Gastroesophageal sphincter (tissue), 4 donors: ENCODE measurements around the gene EVI5L. TPM values are rescaled to one million over a fixed set of nuclear protein-coding genes. Genes with fewer than 3 reads are reported as not detected.
"Not testable (repeated sequence)": the region's sequence is repeated elsewhere in the genome, so short reads cannot be mapped to it uniquely, and the experiment has no call there.

Source experiments
- ATAC-seq: fragments of 150-250 bp; one replicate; pipeline ENCODE4 v1.9.1; 2016; ENCODE audit warnings: mild to moderate bottlenecking, moderate library complexity
- H3K27ac ChIP-seq, 4 donors: fragments of 200-600 bp; sonication (generic) in 3 of 4; 1 replicate in 3 of 4; 2 replicates in 1 of 4; pipeline ENCODE4 v1.5.1; 2016 to 2019
- H3K27me3 ChIP-seq: fragments of 200-600 bp; sonication (generic); one replicate; pipeline ENCODE4 v1.5.1; 2019
- H3K36me3 ChIP-seq, 2 donors: fragments of 200-600 bp; sonication (generic); one replicate each; pipeline ENCODE4 v1.5.1; 2019; ENCODE audit warnings: control low read depth in 1 of 2
- H3K4me1 ChIP-seq, 3 donors: fragments of 200-600 bp; sonication (generic); 1 replicate in 2 of 3; 2 replicates in 1 of 3; pipeline ENCODE4 v1.5.1; 2016 to 2019; ENCODE audit warnings: control low read depth in 2 of 3
- H3K4me3 ChIP-seq, 2 donors: fragments of 200-600 bp; sonication (generic); one replicate each; pipeline ENCODE4 v1.5.1; 2019; ENCODE audit warnings: mild to moderate bottlenecking in 1 of 2, moderate library complexity in 1 of 2
- H3K9me3 ChIP-seq, 3 donors: fragments of 200-600 bp; sonication (generic); one replicate each; pipeline ENCODE4 v1.5.1; 2017 to 2019; ENCODE audit warnings: control low read depth in 2 of 3
- CTCF ChIP-seq, 4 experiments: fragments of 200-600 bp in 2 of 4; fragments of 450-650 bp in 2 of 4; sonication (generic) in 1 of 4; IDR thresholded peaks; one replicate each; pipeline ENCODE4 v1.5.1; 2017 to 2019; ENCODE audit warnings: antibody characterized with exemption in 4 of 4, mild to moderate bottlenecking in 2 of 4, moderate library complexity in 2 of 4
- EP300 ChIP-seq: sonication (generic); formaldehyde crosslinking; IDR thresholded peaks from one replicate; pipeline ENCODE4 v1.6.1; 2017; ENCODE audit warnings: antibody characterized with exemption, mild to moderate bottlenecking
- POLR2A ChIP-seq, 2 donors: fragments of 450-650 bp; IDR thresholded peaks; one replicate each; pipeline ENCODE4 v1.6.1; 2017; ENCODE audit warnings: antibody characterized with exemption in 2 of 2, mild to moderate bottlenecking in 2 of 2, moderate library complexity in 1 of 2
- POLR2AphosphoS5 ChIP-seq: sonication (generic); formaldehyde crosslinking; IDR thresholded peaks from one replicate; pipeline ENCODE4 v1.6.1; 2017; ENCODE audit warnings: antibody characterized with exemption
- WGBS, 2 donors: methylation state at CpG; one replicate each; pipeline ENCODE4 v1.1.5; 2018; ENCODE audit warnings: low coverage in 1 of 2; 5-methylcytosine and 5-hydroxymethylcytosine counted together
- total RNA-seq, 4 donors: library from RNA; depleted of rRNA; stranded (reverse); fragments of >200 nt; gene quantifications; one replicate each; pipeline ENCODE4 v1.1.0, GENCODE V29; 2016

The EVI5L gene
- total RNA-seq, 4 donors from 2014 or later: 17.3 to 46.3 (median 22.2) TPM

GRCh38 chr19:7888826-7889217 is 58.8 kb downstream of the EVI5L start:
- peaks cover 0 to 11% (median 0%) of the 10 kb centered on the region in 3 donors for H3K4me1 ChIP-seq
- H3K4me3 ChIP-seq: peak overlapping the region in 1 of 2 donors; percentile 48
- no peaks in the 10 kb centered on the region for H3K9me3 ChIP-seq
- no peaks in the 10 kb centered on the region for H3K36me3 ChIP-seq
- no peak overlapping the region for H3K27ac ChIP-seq
- TF ChIP-seq EP300 (no peak), CTCF (IDR thresholded peaks at IDR 0.05) (no peak), POLR2AphosphoS5 (no peak), POLR2A (IDR thresholded peaks at IDR 0.05) (no peak)
- no peak for ATAC-seq
- peaks cover 75% of the 10 kb centered on the region for H3K27me3 ChIP-seq
- 40% methylated on average over 1 of the region's 8 CpGs; no CpG with 5 or more reads in 1 of the 2 donors for whole genome bisulfite sequencing, 2 donors

GRCh38 chr19:7893362-7894101 is 63.5 kb downstream of the EVI5L start:
- WGBS, 2 donors: 80 to 86% methylated on average over 1 to 4 of the region's 18 CpGs
- H3K4me1 ChIP-seq, H3K27ac ChIP-seq, H3K9me3 ChIP-seq, H3K4me3 ChIP-seq, ATAC-seq, H3K36me3 ChIP-seq: not testable (repeated sequence)
- peaks cover 69% of the 10 kb centered on the region for H3K27me3 ChIP-seq

GRCh38 chr19:7894612-7895309 is 64.7 kb downstream of the EVI5L start:
- Histone ChIP-seq H3K9me3 (no peaks in the 10 kb centered on the region), H3K27ac (no peak overlapping the region), H3K27me3 (peaks cover 61% of the 10 kb centered on the region), H3K4me1 (no peaks in the 10 kb centered on the region), H3K4me3 (no peak overlapping the region), H3K36me3 (no peaks in the 10 kb centered on the region)
- TF ChIP-seq CTCF (IDR thresholded peaks at IDR 0.05) (no peak), POLR2AphosphoS5 (no peak), EP300 (no peak), POLR2A (IDR thresholded peaks at IDR 0.05) (no peak)
- ATAC-seq: no peak
- WGBS, 2 donors: 68 to 100% methylated on average over 1 to 3 of the region's 18 CpGs

- WGBS, 2 donors: 86 to 100% methylated on average over 1 to 4 of the region's 13 CpGs
These were observed 65.5 kb downstream of the EVI5L start for GRCh38 chr19:7895565-7895964.

GRCh38 chr19:7897292-7897691 is 67.3 kb downstream of the EVI5L start:
- H3K4me3 ChIP-seq: no peak overlapping the region
- no peaks in the 10 kb centered on the region for H3K9me3 ChIP-seq
- ATAC-seq: no peak
- H3K27ac ChIP-seq: no peak overlapping the region
- no peaks in the 10 kb centered on the region for H3K36me3 ChIP-seq
- TF ChIP-seq POLR2AphosphoS5 (no peak), EP300 (no peak), CTCF (IDR thresholded peaks at IDR 0.05) (no peak), POLR2A (IDR thresholded peaks at IDR 0.05) (no peak)
- WGBS, 2 donors: 70 to 98% methylated on average over 2 to 7 of the region's 11 CpGs
- peaks cover 0 to under 1% (median 0%) of the 10 kb centered on the region in 3 donors for H3K4me1 ChIP-seq
- H3K27me3 ChIP-seq: peaks cover 47% of the 10 kb centered on the region

More at GRCh38 chr19:7895565-7895964, 65.5 kb downstream of the EVI5L start:
- H3K4me3 ChIP-seq: no peak overlapping the region
- no peaks in the 10 kb centered on the region for H3K4me1 ChIP-seq
- TF ChIP-seq POLR2AphosphoS5 (no peak), EP300 (no peak), POLR2A (IDR thresholded peaks at IDR 0.05) (no peak), CTCF (IDR thresholded peaks at IDR 0.05) (no peak)
- H3K36me3 ChIP-seq: no peaks in the 10 kb centered on the region
- H3K27ac ChIP-seq: no peak overlapping the region
- ATAC-seq: no peak
- H3K9me3 ChIP-seq: no peaks in the 10 kb centered on the region
- peaks cover 60% of the 10 kb centered on the region for H3K27me3 ChIP-seq
